DMS114 treated with DMSO at 0.1 percent for 48 hours (cell line): ENCODE measurements around the gene CTNNA2.

Experiments
- DNase-seq: peaks from one replicate; lab custom pipeline; 2025; ENCODE audit not compliant: unreplicated experiment; lab: John Stamatoyannopoulos, UW

The CTNNA2 gene

DNA sequence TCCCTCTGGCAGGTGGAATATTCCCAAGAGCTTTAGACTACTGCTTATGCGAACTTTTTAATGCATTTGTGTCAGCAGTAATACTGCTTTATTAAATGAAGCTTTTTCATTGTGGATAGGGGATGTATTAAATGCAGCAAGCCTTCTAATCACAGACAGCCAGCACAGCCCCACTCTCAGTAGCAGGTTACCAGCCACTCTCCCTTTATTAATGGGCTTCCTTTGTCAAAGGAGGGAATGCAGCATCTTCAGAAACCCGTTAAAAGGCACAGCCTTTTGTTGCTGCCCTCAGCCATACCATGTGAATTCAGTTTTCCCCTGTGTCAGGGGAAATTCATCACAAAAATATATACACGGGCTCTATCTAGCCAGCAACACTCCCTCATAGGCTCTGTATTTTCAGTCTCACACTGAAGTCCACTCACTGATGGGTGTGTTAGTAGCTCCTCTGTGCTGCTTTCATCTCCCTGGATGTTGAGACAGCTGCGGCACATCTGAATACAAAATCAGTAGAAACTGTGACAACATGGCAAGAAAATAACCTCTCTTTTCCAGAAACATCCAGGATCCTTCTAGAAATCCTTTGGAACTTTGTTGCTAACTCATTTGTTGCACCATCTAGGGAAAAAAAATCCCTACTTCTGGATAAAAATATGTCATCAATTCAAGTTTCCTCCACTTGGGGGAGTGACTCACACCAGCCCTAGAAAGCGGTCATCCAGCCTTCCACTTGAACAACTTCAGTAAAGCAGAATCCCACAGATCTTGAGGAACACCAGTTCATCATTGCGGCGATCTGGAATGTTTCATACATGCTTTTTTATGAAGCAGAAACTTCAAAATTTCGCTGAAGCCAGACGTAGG, 743.3 kb downstream of the CTNNA2 start:
- no peak for DNase-seq

DNA sequence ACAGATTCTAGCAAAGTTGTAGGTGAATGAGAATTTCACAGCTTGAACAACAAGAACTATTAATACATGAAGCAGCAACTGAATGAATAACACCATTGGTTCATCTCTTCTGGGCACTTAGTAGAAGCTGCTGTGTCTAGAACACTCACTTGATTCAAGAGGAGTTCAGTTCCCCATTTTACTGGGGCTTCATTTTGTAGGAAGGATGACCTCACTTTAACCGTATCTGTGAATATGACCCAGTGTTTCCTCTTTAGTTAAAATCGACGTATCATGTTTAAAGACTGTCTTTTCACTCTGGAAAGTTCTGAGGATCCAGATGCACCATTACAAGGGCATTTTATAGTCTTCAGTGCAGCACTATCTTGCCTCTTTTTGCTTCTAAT, 743.9 kb downstream of the CTNNA2 start:
- DNase-seq = no peak

- no peak for DNase-seq
Observed at GRCh38 chr2:80257450-80257849, 744.6 kb downstream of the CTNNA2 start.

DNA sequence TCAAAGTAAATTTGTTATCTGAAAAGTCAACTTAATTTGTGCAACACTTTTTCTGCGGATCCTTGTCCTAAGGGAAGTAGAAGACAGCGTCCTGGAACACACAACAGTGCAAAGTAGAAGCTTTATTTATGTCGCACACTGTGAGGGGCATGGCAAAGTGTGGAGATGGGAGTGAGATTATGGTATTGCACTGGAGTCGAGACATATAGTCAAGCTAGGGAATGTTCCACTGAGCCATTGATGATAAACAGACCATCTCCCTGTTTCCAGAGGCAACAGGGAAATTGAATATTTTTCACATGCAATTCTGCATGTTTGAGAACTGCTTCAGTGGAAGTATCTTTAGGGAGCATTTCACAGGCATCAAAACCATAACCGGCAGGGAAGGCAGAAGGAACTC, 745.5 kb downstream of the CTNNA2 start:
- DNase-seq = no peak

- DNase-seq = no peak
Observed at GRCh38 chr2:80258793-80259192, 745.9 kb downstream of the CTNNA2 start.

- no peak for DNase-seq
Observed at GRCh38 chr2:80259292-80259691, 746.4 kb downstream of the CTNNA2 start.

GRCh38 chr2:80266231-80266630, 753.4 kb downstream of the CTNNA2 start:
- no peak for DNase-seq

GRCh38 chr2:80269806-80270205, 757.0 kb downstream of the CTNNA2 start:
- no peak for DNase-seq

- no peak for DNase-seq
Observed at GRCh38 chr2:80280598-80280997, 767.7 kb downstream of the CTNNA2 start.

DNA sequence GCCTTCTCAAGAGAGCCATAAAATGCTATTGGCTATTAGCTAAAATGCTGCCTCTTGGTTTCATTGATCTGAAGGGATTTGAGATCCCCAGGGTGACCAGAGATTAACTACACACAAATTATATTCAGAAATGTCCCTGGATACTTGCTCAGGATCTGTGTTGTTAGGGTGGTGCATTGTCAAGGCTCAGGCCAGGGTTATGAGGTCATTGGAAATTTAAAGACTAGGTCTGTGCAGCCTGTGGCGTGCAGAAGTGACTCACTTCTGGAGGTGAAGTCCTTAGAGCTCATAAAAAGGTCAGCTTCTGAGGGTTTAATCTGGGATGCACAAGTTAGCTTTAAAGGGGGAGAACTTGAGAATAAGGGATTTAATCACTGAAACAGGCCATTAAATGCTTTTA, 768.2 kb downstream of the CTNNA2 start:
- no peak for DNase-seq

DNA sequence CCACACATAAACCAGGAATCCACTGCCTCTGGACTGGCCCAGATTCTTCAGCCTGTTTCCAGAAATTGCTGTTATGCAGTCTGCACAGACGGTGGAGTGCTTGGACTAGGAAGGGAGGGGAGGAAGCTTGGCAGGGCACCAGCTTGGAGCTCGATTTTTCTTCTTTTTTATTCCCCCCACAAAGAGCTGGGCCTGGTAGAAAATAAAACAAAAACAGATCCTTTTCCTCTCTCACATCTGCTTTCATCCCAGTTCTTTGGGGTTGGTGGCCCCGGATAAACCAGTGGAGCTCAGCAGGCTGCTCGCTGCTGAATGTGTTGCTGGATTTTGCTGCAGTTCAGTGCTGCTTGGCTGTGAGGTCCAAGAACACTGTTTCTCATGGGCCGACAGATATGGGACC, 775.7 kb downstream of the CTNNA2 start:
- DNase-seq = no peak

- DNase-seq = no peak
Observed at GRCh38 chr2:80291656-80292055, 778.8 kb downstream of the CTNNA2 start.

GRCh38 chr2:80292474-80292873, 779.6 kb downstream of the CTNNA2 start:
- DNase-seq = no peak

- no peak for DNase-seq
Observed at GRCh38 chr2:80293039-80293438, 780.2 kb downstream of the CTNNA2 start.

DNA sequence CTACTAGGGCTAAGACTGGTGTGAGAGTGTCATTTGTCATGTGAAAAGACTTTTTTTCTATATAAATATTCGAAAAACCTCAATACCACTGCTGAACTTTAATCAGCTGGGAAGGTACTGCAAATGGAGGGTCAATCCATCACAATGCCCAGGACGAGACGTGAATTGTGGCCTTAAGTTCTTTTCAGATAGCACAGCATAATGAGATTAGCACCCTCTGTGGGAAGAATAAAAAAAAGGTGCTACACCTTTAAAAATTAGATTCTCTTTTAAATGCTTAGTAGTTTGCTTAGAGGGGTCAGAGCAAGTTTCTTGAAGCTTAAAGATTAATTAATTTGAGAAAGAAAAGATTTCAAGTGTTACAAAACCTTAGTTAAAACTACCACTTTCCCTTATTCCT, 786.1 kb downstream of the CTNNA2 start:
- DNase-seq = no peak

DNA sequence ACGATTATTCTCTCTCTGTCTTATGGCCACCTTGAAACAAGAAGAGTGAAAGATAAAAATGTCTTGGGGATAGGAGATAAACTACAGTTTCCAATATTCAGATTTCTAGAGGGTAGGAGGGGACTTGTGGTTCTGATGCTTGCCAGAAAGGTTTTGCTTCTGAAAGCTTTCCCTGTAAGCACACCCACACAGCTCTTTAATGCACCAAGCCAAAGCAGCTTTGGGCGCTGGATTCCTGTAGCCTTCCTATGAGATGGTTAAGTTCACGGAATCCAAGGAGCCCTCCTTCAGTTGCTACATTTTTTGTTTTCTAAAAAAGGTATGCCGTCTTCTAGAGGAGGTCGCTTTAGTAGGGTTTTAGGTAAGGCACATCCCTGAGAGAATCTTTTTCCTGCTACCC, 786.8 kb downstream of the CTNNA2 start:
- no peak for DNase-seq

GRCh38 chr2:80300346-80300745, 787.5 kb downstream of the CTNNA2 start:
- DNase-seq = no peak

DNA sequence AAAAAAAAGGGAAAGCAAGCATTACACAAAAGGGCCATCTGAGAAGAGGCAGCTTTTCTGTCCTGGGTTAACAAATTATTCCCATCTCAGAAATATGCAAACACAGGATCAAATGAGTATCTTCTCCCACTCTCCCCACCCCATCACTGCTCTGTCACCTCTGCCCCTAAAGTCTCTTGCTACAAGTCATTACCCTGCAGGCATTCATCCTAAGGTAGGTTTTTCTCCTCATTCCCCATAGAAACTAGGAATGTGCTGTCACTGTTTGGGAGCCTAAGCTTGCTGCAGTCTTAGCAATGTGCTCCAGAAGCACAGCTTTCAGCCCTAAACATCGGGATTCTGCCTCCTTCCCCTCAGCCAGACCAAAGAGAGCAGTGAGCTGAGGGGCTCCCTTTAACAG, 788.1 kb downstream of the CTNNA2 start:
- DNase-seq = no peak

GRCh38 chr2:80302001-80302313, 789.1 kb downstream of the CTNNA2 start:
- no peak for DNase-seq

GRCh38 chr2:80302314-80303005, 789.6 kb downstream of the CTNNA2 start:
- no peak for DNase-seq

GRCh38 chr2:80303006-80303908, 790.4 kb downstream of the CTNNA2 start:
- DNase-seq = no peak
